Neural cell (in vitro differentiated cells): ENCODE data around the gene FAM216B.

Experiments used
- CTCF ChIP-seq: fragments of 450-650 bp; IDR thresholded peaks from 2 replicates; pipeline ENCODE4 v1.5.1; 2014; ENCODE audit warnings: antibody characterized with exemption, mild to moderate bottlenecking, moderate library complexity; ENCODE audit not compliant: poor library complexity, severe bottlenecking
- EP300 ChIP-seq: fragments of 450-650 bp; conservative IDR thresholded peaks from 2 replicates; pipeline ENCODE4 v1.6.1; 2014; ENCODE audit warnings: antibody characterized with exemption, mild to moderate bottlenecking, moderate library complexity; ENCODE audit not compliant: poor library complexity, severe bottlenecking
- EZH2 ChIP-seq: fragments of 200-600, 300-800 bp; shearing (Covaris generic), sonication (generic); IDR thresholded peaks from 2 replicates; pipeline ENCODE4 v1.6.1; 2014; ENCODE audit warnings: antibody characterized with exemption, low read length, borderline replicate concordance, mild to moderate bottlenecking; ENCODE audit not compliant: insufficient read depth, poor library complexity, severe bottlenecking
- POLR2AphosphoS5 ChIP-seq: IDR thresholded peaks from 2 replicates; pipeline ENCODE4 v1.6.1; 2012
- RAD21 ChIP-seq: fragments of 450-650 bp; conservative IDR thresholded peaks from 2 replicates; pipeline ENCODE4 v1.6.1; 2014; ENCODE audit warnings: antibody characterized with exemption, mild to moderate bottlenecking, moderate library complexity
- TAF1 ChIP-seq: IDR thresholded peaks from 2 replicates; pipeline ENCODE4 v1.6.1; 2012; ENCODE audit warnings: low read depth

- TF ChIP-seq CTCF (no peak), EP300 (no peak), POLR2AphosphoS5 (no peak), RAD21 (no peak), EZH2 (no peak), TAF1 (no peak)
Observed at GRCh38 chr13:42740753-42741152, 40.6 kb upstream of the FAM216B start.
